HepG2 (cell line): Measurements from ENCODE around the gene RTBDN. TPM values are rescaled to one million over a fixed set of nuclear protein-coding genes. Genes with fewer than 3 reads are reported as not detected.
A peak's percentile ranks its signal among the peaks of the same experiment; 100 is the strongest.

ENCODE experiments used
- ATF2 ChIP-seq: sonication (generic); formaldehyde crosslinking; IDR thresholded peaks from 2 replicates; pipeline ENCODE4 v1.4.0; 2020; ENCODE audit warnings: missing genetic modification reagents
- E2F5 ChIP-seq: sonication (generic); formaldehyde crosslinking; conservative IDR thresholded peaks from 2 replicates; pipeline ENCODE4 v1.4.0; 2020; ENCODE audit warnings: missing genetic modification reagents
- ISX ChIP-seq: sonication (generic); formaldehyde crosslinking; conservative IDR thresholded peaks from 2 replicates; pipeline ENCODE4 v1.5.0; 2020; ENCODE audit warnings: missing genetic modification reagents
- JUND ChIP-seq: sonication (generic); formaldehyde crosslinking; IDR thresholded peaks from 2 replicates; pipeline ENCODE4 v1.8.0; 2022; ENCODE audit warnings: mild to moderate bottlenecking, missing genetic modification reagents
- MAFK ChIP-seq, 2 experiments: IDR thresholded peaks in 1 of 2; conservative IDR thresholded peaks in 1 of 2; 2 replicates each; pipeline ENCODE4 v1.6.1; 2011; ENCODE audit warnings: improper control_type of control experiment in 2 of 2, low read length in 2 of 2
- NKX3-1 ChIP-seq: sonication (generic); formaldehyde crosslinking; IDR thresholded peaks from 2 replicates; pipeline ENCODE4 v1.5.0; 2020; ENCODE audit warnings: missing genetic modification reagents
- POGZ ChIP-seq: sonication (generic); formaldehyde crosslinking; IDR thresholded peaks from 2 replicates; pipeline ENCODE4 v1.4.0; 2020; ENCODE audit warnings: mild to moderate bottlenecking, missing genetic modification reagents
- SNAPC5 ChIP-seq: sonication (generic); formaldehyde crosslinking; IDR thresholded peaks from 2 replicates; pipeline ENCODE4 v1.8.1; 2023; ENCODE audit warnings: mild to moderate bottlenecking, missing genetic modification reagents, borderline replicate concordance
- ZBTB39 ChIP-seq: sonication (generic); formaldehyde crosslinking; IDR thresholded peaks from 2 replicates; pipeline ENCODE4 v1.5.0; 2020; ENCODE audit warnings: missing genetic modification reagents
- ZC3H13 ChIP-seq: sonication (generic); formaldehyde crosslinking; IDR thresholded peaks from 2 replicates; pipeline ENCODE4 v1.8.1; 2023; ENCODE audit warnings: mild to moderate bottlenecking, missing genetic modification reagents, moderate library complexity
- ZEB1 ChIP-seq: IDR thresholded peaks from 2 replicates; pipeline ENCODE4 v1.6.1; 2012; ENCODE audit warnings: mild to moderate bottlenecking, low read depth, inconsistent platforms; ENCODE audit not compliant: insufficient replicate concordance
- ZNF225 ChIP-seq: sonication (generic); formaldehyde crosslinking; IDR thresholded peaks from 2 replicates; pipeline ENCODE4 v1.4.0; 2020; ENCODE audit warnings: mild to moderate bottlenecking, missing genetic modification reagents
- ZNF414 ChIP-seq: sonication (generic); formaldehyde crosslinking; IDR thresholded peaks from 2 replicates; pipeline ENCODE4 v1.5.0; 2020; ENCODE audit warnings: missing genetic modification reagents
- ZNF446 ChIP-seq: sonication (generic); formaldehyde crosslinking; IDR thresholded peaks from 2 replicates; pipeline ENCODE4 v1.5.0; 2020; ENCODE audit warnings: mild to moderate bottlenecking, missing genetic modification reagents
- ZNF616 ChIP-seq: sonication (generic); formaldehyde crosslinking; IDR thresholded peaks from 2 replicates; pipeline ENCODE4 v1.5.0; 2020; ENCODE audit warnings: low read depth, mild to moderate bottlenecking, missing genetic modification reagents
- ZNF768 ChIP-seq: sonication (generic); formaldehyde crosslinking; IDR thresholded peaks from 2 replicates; pipeline ENCODE4 v1.4.0; 2020; ENCODE audit warnings: missing genetic modification reagents
- polyA plus RNA-seq, 8 experiments: library from polyadenylated mRNA; depleted of rRNA in 3 of 8; stranded (reverse) in 7 of 8; unstranded in 1 of 8; fragments of >200 nt; fragmentation: Illumina TruSeq in 4 of 8; extraction: Trizol in 4 of 8; gene quantifications; 2 replicates each; pipeline versions ENCODE4 v1.2.1 to v1.2.3, GENCODE V29; 2011 to 2016; ENCODE audit warnings: low read depth in 4 of 8, missing spikeins in 1 of 8, mixed read lengths in 1 of 8; ENCODE audit not compliant: insufficient read depth in 1 of 8
- total RNA-seq, 5 experiments: library from RNA; depleted of rRNA; stranded (reverse); fragments of >200 nt; fragmentation: Illumina TruSeq; extraction: Trizol; gene quantifications; 2 replicates each; pipeline ENCODE4 v1.2.3, GENCODE V29; 2016; ENCODE audit warnings: low read depth in 1 of 5
- TF ChIP-seq, protein P1 (sequence below): sonication (generic); formaldehyde crosslinking; IDR thresholded peaks from 2 replicates; pipeline ENCODE4 v1.8.1; 2022; ENCODE audit warnings: low read depth, mild to moderate bottlenecking, missing genetic modification reagents
- TF ChIP-seq, protein P2 (sequence below): sonication (generic); formaldehyde crosslinking; IDR thresholded peaks from 2 replicates; pipeline ENCODE4 v1.5.1; 2020; ENCODE audit warnings: mild to moderate bottlenecking, moderate library complexity, missing genetic modification reagents

Gene RTBDN
- total and polyA plus RNA-seq, 2 of the 13 experiments (the other 11 are each of a cell fraction or from before 2014, with no cell fraction given): 0.27 to 0.48 TPM

DNA sequence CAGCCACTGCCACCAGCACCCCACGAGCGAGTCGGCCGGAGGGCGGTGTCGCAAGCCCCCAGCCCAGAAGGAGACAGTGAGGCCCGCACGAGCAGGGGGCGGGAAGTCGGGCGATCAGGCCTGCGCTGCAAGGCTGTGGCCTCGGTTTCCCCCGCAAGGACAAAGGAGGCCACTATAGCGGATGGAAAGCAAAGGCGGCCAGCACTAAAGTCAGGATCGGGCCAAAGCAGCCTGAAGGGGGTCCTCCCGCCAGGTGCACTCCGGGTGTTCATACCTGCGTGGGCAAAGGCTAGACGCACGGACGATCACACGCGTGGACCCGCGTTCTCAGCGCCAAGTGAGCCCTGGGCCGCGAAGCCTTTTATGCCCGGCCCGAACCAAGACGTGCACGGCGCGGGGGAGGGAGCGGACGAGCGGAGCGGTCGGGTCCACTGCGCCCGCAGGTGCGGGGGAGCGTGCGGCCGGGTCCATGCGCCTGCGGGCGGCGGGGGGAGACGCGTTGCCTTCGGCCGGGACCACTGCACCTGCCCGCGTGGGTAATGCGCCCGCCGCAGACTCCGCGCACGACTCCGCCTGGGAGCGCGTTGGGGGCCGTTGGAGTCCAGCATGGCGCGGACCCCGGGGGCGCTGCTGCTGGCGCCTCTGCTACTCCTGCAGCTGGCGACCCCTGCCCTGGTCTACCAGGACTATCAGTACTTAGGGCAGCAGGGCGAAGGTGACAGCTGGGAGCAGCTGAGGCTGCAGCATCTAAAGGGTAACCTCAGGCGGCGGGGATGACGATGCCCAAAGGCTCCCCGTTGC is 32.7 kb downstream of the RTBDN start, which contains the start of the genes PRDX2 and THSD8 (continued):
- TF ChIP-seq ZNF414 (CRISPR knock-in tag) (peak; percentile 88; the same call in 1 of the 2 replicates), ZC3H13 (CRISPR knock-in tag) (peak; percentile 81), MAFK (conservative IDR thresholded peaks at IDR 0.05 in 1 of 2, IDR thresholded peaks at IDR 0.05 in 1 of 2; ENCODE audit: low read length in 2 of 2) (no peak), POGZ (peak; percentile 51; the same call in 1 of the 2 replicates), ISX (CRISPR knock-in tag) (no peak), E2F5 (CRISPR knock-in tag) (peak; percentile 79), ZNF225 (no peak), NKX3-1 (0 out of 2 replicates have a peak, but pooled peaks have one; percentile 68), ZBTB39 (CRISPR knock-in tag) (peak; percentile 95), ZNF446 (CRISPR knock-in tag) (peak; percentile 89), SNAPC5 (CRISPR knock-in tag) (no peak), ZEB1 (no peak), JUND (CRISPR knock-in tag) (no peak), ATF2 (peak; percentile 56), ZNF616 (CRISPR knock-in tag) (peak; percentile 57), ZNF768 (CRISPR knock-in tag) (no peak; the same call in 1 of the 2 replicates)
- TF ChIP-seq, protein P1, sequence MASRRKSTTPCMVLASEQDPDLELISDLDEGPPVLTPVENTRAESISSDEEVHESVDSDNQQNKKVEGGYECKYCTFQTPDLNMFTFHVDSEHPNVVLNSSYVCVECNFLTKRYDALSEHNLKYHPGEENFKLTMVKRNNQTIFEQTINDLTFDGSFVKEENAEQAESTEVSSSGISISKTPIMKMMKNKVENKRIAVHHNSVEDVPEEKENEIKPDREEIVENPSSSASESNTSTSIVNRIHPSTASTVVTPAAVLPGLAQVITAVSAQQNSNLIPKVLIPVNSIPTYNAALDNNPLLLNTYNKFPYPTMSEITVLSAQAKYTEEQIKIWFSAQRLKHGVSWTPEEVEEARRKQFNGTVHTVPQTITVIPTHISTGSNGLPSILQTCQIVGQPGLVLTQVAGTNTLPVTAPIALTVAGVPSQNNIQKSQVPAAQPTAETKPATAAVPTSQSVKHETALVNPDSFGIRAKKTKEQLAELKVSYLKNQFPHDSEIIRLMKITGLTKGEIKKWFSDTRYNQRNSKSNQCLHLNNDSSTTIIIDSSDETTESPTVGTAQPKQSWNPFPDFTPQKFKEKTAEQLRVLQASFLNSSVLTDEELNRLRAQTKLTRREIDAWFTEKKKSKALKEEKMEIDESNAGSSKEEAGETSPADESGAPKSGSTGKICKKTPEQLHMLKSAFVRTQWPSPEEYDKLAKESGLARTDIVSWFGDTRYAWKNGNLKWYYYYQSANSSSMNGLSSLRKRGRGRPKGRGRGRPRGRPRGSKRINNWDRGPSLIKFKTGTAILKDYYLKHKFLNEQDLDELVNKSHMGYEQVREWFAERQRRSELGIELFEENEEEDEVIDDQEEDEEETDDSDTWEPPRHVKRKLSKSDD (CRISPR knock-in tag): peak; percentile 23; the same call in 1 of the 2 replicates
- TF ChIP-seq, protein P2, sequence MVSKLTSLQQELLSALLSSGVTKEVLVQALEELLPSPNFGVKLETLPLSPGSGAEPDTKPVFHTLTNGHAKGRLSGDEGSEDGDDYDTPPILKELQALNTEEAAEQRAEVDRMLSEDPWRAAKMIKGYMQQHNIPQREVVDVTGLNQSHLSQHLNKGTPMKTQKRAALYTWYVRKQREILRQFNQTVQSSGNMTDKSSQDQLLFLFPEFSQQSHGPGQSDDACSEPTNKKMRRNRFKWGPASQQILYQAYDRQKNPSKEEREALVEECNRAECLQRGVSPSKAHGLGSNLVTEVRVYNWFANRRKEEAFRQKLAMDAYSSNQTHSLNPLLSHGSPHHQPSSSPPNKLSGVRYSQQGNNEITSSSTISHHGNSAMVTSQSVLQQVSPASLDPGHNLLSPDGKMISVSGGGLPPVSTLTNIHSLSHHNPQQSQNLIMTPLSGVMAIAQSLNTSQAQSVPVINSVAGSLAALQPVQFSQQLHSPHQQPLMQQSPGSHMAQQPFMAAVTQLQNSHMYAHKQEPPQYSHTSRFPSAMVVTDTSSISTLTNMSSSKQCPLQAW (CRISPR knock-in tag): peak; percentile 89
